ENCODE measurements around the gene SPON2. TPM values are rescaled to one million over a fixed set of nuclear protein-coding genes. Genes with fewer than 3 reads are reported as not detected.

SPON2 gene
- total RNA-seq, 1 donor from 2014 or later = 2.1 TPM

DNA sequence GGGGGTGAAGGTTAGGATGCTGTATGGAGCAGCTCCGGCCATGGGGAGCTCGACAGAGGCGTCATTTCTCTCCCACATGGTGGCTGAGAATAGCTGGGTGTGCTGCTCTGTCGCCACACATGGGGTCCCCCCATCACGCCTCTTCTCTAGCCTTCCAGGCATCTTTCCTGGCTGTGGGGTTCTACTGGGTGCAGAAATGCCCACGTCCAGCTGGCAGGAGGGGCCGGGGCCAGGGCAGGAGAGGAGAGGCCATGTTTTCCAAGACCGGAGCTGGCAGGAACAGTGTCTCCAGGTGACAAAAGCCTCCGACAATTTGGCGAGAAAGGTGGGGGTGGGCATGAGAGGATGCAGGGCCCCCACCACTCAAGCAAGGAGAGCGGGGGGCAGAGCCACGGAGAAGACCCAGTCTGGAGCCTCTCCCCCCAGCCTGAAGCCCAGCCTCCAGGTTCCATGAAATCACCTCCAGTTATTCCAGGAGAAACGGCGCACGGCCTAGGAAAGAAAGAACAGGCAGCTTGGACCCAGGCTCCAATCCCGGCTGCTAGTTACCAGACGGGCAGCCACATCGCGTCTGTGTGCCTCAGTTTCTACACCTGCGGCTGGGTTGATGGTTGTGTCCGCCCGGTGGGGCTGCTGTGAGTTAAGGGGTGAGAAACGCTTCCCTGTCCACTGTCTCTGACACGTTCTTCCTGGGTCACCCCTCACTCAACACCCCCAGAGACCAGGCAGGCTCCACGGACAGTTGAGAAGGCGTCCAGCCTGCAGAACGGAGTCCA is 27.4 kb upstream of the SPON2 start:
- H3K36me3 ChIP-seq = no peaks in the 10 kb centered on the region
- H3K27me3 ChIP-seq = no peaks in the 10 kb centered on the region
- no peak overlapping the region for H3K27ac ChIP-seq
- H3K79me2 ChIP-seq (ENCODE audit: low read depth) = no peaks in the 10 kb centered on the region
- no peaks in the 10 kb centered on the region for H3F3A ChIP-seq (ENCODE audit: low read depth)
- peaks cover 3% of the 10 kb centered on the region for H3K4me1 Mint-ChIP-seq
- H3K4me3 ChIP-seq = no peak overlapping the region
- H3K9ac ChIP-seq = no peak overlapping the region
- no peak overlapping the region for H3K27ac Mint-ChIP-seq
- no peak overlapping the region for H3K4me3 Mint-ChIP-seq
- no peaks in the 10 kb centered on the region for H3K9me3 ChIP-seq (ENCODE audit: low read depth)
- no peaks in the 10 kb centered on the region for H3K4me1 ChIP-seq
- peaks cover 4% of the 10 kb centered on the region for H3K27me3 Mint-ChIP-seq (ENCODE audit: insufficient read depth, low read depth)
- no peaks in the 10 kb centered on the region for H3K36me3 Mint-ChIP-seq
- TF ChIP-seq EZH2phosphoT487 (IDR thresholded peaks at IDR 0.05) = no peak
- TF ChIP-seq, protein P1, sequence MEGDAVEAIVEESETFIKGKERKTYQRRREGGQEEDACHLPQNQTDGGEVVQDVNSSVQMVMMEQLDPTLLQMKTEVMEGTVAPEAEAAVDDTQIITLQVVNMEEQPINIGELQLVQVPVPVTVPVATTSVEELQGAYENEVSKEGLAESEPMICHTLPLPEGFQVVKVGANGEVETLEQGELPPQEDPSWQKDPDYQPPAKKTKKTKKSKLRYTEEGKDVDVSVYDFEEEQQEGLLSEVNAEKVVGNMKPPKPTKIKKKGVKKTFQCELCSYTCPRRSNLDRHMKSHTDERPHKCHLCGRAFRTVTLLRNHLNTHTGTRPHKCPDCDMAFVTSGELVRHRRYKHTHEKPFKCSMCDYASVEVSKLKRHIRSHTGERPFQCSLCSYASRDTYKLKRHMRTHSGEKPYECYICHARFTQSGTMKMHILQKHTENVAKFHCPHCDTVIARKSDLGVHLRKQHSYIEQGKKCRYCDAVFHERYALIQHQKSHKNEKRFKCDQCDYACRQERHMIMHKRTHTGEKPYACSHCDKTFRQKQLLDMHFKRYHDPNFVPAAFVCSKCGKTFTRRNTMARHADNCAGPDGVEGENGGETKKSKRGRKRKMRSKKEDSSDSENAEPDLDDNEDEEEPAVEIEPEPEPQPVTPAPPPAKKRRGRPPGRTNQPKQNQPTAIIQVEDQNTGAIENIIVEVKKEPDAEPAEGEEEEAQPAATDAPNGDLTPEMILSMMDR (IDR thresholded peaks at IDR 0.05) = no peak
- TF ChIP-seq EZH2 (IDR thresholded peaks at IDR 0.05) = no peak
- no peak overlapping the region for H2AFZ ChIP-seq (replicated peaks)
- no peak for DNase-seq (ENCODE audit: low spot score)
- H3K9me3 Mint-ChIP-seq = no peaks in the 10 kb centered on the region
- H4K20me1 ChIP-seq (ENCODE audit: low read depth) = no peaks in the 10 kb centered on the region
- H3K4me2 ChIP-seq = no peak overlapping the region

DNA sequence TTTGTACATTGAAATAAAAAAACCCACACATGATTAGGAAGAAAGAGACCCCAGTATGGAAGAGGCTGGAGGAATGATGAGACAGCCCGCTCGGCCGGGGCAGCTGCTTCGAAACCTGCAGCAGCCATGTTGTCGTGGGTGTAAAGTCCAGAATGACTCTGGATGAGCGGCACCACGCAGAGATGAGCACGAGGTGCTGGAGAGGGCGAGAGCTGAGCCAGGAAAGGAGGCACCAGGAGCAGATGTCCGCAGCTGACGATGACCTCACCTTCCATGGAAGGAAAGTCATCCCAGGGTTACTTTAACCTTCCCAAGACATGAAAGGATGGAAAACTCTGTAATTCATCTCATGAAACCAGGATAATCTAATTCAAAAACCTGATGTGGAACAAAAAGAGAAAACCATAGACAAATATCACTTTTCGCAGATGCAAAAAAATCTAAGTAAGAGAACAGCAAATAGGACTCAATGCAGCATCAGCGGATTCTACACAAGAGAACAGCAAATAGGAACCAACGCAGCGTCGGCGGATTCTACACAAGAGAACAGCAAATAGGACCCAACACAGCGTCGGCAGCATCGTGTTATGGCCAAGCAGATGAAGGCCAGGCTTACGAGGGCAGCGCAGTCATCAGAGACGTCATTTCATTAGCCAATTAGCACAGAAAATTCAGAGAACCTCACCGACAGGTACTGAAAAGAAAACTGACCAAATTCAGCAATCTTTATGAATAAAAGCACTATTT is 25.9 kb upstream of the SPON2 start:
- no peaks in the 10 kb centered on the region for H3K36me3 Mint-ChIP-seq
- no peaks in the 10 kb centered on the region for H3K9me3 Mint-ChIP-seq
- no peak overlapping the region for H2AFZ ChIP-seq (replicated peaks)
- no peaks in the 10 kb centered on the region for H3K79me2 ChIP-seq (ENCODE audit: low read depth)
- H4K20me1 ChIP-seq (ENCODE audit: low read depth) = no peaks in the 10 kb centered on the region
- H3K27ac Mint-ChIP-seq = no peak overlapping the region
- no peak overlapping the region for H3K4me2 ChIP-seq
- no peak for DNase-seq (ENCODE audit: low spot score)
- no peaks in the 10 kb centered on the region for H3K36me3 ChIP-seq
- H3K9ac ChIP-seq = no peak overlapping the region
- TF ChIP-seq, protein P1 (IDR thresholded peaks at IDR 0.05) = no peak
- TF ChIP-seq EZH2phosphoT487 (IDR thresholded peaks at IDR 0.05) = no peak
- TF ChIP-seq EZH2 (IDR thresholded peaks at IDR 0.05) = no peak
- H3K4me3 Mint-ChIP-seq = no peak overlapping the region
- no peak overlapping the region for H3K4me3 ChIP-seq
- H3K4me1 ChIP-seq = no peaks in the 10 kb centered on the region
- peaks cover 3% of the 10 kb centered on the region for H3K4me1 Mint-ChIP-seq
- H3K27ac ChIP-seq = no peak overlapping the region
- H3K9me3 ChIP-seq (ENCODE audit: low read depth) = no peaks in the 10 kb centered on the region
- no peaks in the 10 kb centered on the region for H3K27me3 ChIP-seq
- no peaks in the 10 kb centered on the region for H3F3A ChIP-seq (ENCODE audit: low read depth)
- H3K27me3 Mint-ChIP-seq (ENCODE audit: insufficient read depth, low read depth) = peaks cover 3% of the 10 kb centered on the region

DNA sequence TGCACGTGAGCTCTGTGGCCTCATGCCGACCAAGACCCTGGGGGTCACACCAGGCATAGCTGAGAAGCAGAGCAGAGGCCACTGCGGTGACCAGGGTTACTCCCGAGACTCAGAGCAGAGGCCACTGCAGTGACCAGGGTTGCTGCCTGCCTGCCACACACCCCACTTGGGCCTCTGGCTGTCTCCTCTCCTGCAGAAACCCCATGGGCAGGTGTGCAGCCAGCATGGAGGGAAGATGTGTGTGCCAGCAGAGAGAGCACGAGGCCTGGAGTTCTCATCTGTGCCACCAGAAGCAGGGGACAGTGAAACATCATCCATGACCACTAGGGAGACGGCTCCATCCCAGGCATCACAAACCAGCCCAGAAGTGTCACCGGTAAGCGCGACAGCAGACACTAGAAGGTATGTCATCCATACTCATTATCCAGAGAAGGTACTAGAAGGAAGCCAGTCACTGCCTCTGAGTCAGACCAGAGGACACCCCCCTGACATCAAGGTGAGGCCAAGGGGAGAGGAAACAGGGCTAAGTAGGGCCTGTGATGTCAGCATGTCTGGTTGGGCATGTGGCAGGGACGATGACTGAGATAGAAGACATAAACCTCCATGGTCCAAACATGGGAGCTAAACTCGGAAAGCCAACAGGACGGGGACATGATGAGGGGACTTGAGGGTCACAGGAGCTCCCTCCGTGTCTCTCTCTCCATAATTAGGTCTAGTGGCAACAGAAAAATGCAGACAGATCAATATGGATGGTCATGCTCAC is 24.2 kb upstream of the SPON2 start:
- no peaks in the 10 kb centered on the region for H3K9me3 Mint-ChIP-seq
- Histone ChIP-seq H3K36me3 (no peaks in the 10 kb centered on the region), H3K79me2 (ENCODE audit: low read depth) (no peaks in the 10 kb centered on the region), H3K27ac (no peak overlapping the region), H2AFZ (replicated peaks) (no peak overlapping the region), H3K4me2 (no peak overlapping the region), H3K4me3 (no peak overlapping the region), H3F3A (ENCODE audit: low read depth) (no peaks in the 10 kb centered on the region), H3K9me3 (ENCODE audit: low read depth) (no peaks in the 10 kb centered on the region), H3K4me1 (no peaks in the 10 kb centered on the region), H3K27me3 (no peaks in the 10 kb centered on the region), H4K20me1 (ENCODE audit: low read depth) (no peaks in the 10 kb centered on the region), H3K9ac (no peak overlapping the region)
- peak overlapping the region; percentile 66 for H3K27ac Mint-ChIP-seq
- peaks cover 2% of the 10 kb centered on the region for H3K27me3 Mint-ChIP-seq (ENCODE audit: insufficient read depth, low read depth)
- DNase-seq (ENCODE audit: low spot score) = no peak
- TF ChIP-seq, protein P1 (IDR thresholded peaks at IDR 0.05) = no peak
- TF ChIP-seq EZH2 (IDR thresholded peaks at IDR 0.05) (no peak), EZH2phosphoT487 (IDR thresholded peaks at IDR 0.05) (no peak)
- no peaks in the 10 kb centered on the region for H3K36me3 Mint-ChIP-seq
- H3K4me1 Mint-ChIP-seq = no peaks in the 10 kb centered on the region
- H3K4me3 Mint-ChIP-seq = no peak overlapping the region

All from neural progenitor cell (in vitro differentiated cells).